ENCODE results near the gene G3BP1. TPM values are rescaled to one million over a fixed set of nuclear protein-coding genes. Genes with fewer than 3 reads are reported as not detected.
"Not testable (repeated sequence)": the region's sequence is repeated elsewhere in the genome, so short reads cannot be mapped to it uniquely, and the experiment has no call there.

G3BP1 gene
- total and polyA plus RNA-seq, 12 donors: 11.5 to 167 (median 95.0) TPM

GRCh38 chr5:151779531-151780125, 7.9 kb downstream of the G3BP1 start:
- no peak for DNase-seq
- no peaks in the 10 kb centered on the region for H3K9me3 ChIP-seq (replicated peaks in 1 of 3)
- WGBS, 4 donors: 50 to 64% (median 59%) methylated on average over 3 of the region's 3 CpGs
- no peak overlapping the region for H3K27ac ChIP-seq
- H3K36me3 ChIP-seq (replicated peaks in 1 of 2): no peaks in the 10 kb centered on the region
- peaks cover 26 to 86% of the 10 kb centered on the region in 2 donors for H3K4me1 ChIP-seq (replicated peaks in 1 of 2)
- no peak overlapping the region for H3K4me3 ChIP-seq
- no peaks in the 10 kb centered on the region for H3K27me3 ChIP-seq
- intact Hi-C loops (cut with DNase I): no loop called here
- TF ChIP-seq POLR2A (IDR thresholded peaks at IDR 0.05) (no peak), CTCF (IDR thresholded peaks at IDR 0.05) (no peak)

GRCh38 chr5:151780348-151780747, 8.6 kb downstream of the G3BP1 start:
- Histone ChIP-seq H3K9me3 (replicated peaks in 1 of 3) (no peaks in the 10 kb centered on the region), H3K27me3 (no peaks in the 10 kb centered on the region), H3K27ac (no peak overlapping the region), H3K36me3 (replicated peaks in 1 of 2) (no peaks in the 10 kb centered on the region), H3K4me3 (no peak overlapping the region), H3K4me1 (replicated peaks in 1 of 2) (peaks cover 19 to 86% of the 10 kb centered on the region in 2 donors)
- no peak for TF ChIP-seq POLR2A (IDR thresholded peaks at IDR 0.05)
- TF ChIP-seq CTCF (IDR thresholded peaks at IDR 0.05): no peak
- WGBS, 4 donors: 92 to 94% (median 93%) methylated on average over 11 of the region's 11 CpGs
- no peak for DNase-seq
- intact Hi-C loops (cut with DNase I): no loop called here

GRCh38 chr5:151781201-151781600, 9.4 kb downstream of the G3BP1 start:
- TF ChIP-seq CTCF (IDR thresholded peaks at IDR 0.05): no peak
- no peak for TF ChIP-seq POLR2A (IDR thresholded peaks at IDR 0.05)
- intact Hi-C loops (cut with DNase I): no loop called here
- Histone ChIP-seq H3K27me3 (no peaks in the 10 kb centered on the region), H3K4me1 (replicated peaks in 1 of 2) (peaks cover 13 to 83% of the 10 kb centered on the region in 2 donors), H3K9me3 (replicated peaks in 1 of 3) (no peaks in the 10 kb centered on the region), H3K27ac (no peak overlapping the region), H3K36me3 (replicated peaks in 1 of 2) (no peaks in the 10 kb centered on the region), H3K4me3 (no peak overlapping the region)
- DNase-seq: no peak
- WGBS, 4 donors: 46 to 59% (median 52%) methylated on average over 1 of the region's 1 CpG

GRCh38 chr5:151783664-151784063, 11.9 kb downstream of the G3BP1 start:
- H3K9me3 ChIP-seq (replicated peaks in 1 of 3); H3K4me3 ChIP-seq; H3K27ac ChIP-seq; intact Hi-C loops (cut with DNase I); H3K27me3 ChIP-seq; DNase-seq: not testable (repeated sequence)
- Histone ChIP-seq H3K4me1 (replicated peaks in 1 of 2) (peaks cover 13 to 67% of the 10 kb centered on the region in 2 donors), H3K36me3 (replicated peaks in 1 of 2) (peaks cover 0 to 18% of the 10 kb centered on the region in 2 donors)
- 91 to 98% (median 96%) methylated on average over 16 of the region's 16 CpGs for WGBS, 4 donors

GRCh38 chr5:151784141-151784540, 12.4 kb downstream of the G3BP1 start:
- H3K4me1 ChIP-seq (replicated peaks in 1 of 2): peaks cover 13 to 62% of the 10 kb centered on the region in 2 donors
- 72 to 74% (median 73%) methylated on average over 3 of the region's 3 CpGs for WGBS, 4 donors
- TF ChIP-seq POLR2A (IDR thresholded peaks at IDR 0.05): no peak
- TF ChIP-seq CTCF (IDR thresholded peaks at IDR 0.05): no peak

More at GRCh38 chr5:151784141-151784540, 12.4 kb downstream of the G3BP1 start:
- Histone ChIP-seq H3K27me3 (no peaks in the 10 kb centered on the region), H3K36me3 (replicated peaks in 1 of 2) (peaks cover 0 to 18% of the 10 kb centered on the region in 2 donors), H3K9me3 (replicated peaks in 1 of 3) (no peaks in the 10 kb centered on the region), H3K4me3 (no peak overlapping the region), H3K27ac (no peak overlapping the region)
- intact Hi-C loops (cut with DNase I): no loop called here
- DNase-seq: no peak
